Transverse colon (tissue), 4 donors: Measurements from ENCODE around the gene CNTN1.

Source experiments
- CTCF ChIP-seq, 5 experiments: fragments of 200-600 bp in 3 of 5; fragments of 450-650 bp in 2 of 5; sonication (generic) in 3 of 5; IDR thresholded peaks; 1 replicate in 2 of 5; 2 replicates in 3 of 5; pipeline ENCODE4 v1.5.1; 2016 to 2017; ENCODE audit warnings: antibody characterized with exemption in 5 of 5, inconsistent platforms in 3 of 5, mild to moderate bottlenecking in 2 of 5, moderate library complexity in 1 of 5
- EP300 ChIP-seq: sonication (generic); formaldehyde crosslinking; IDR thresholded peaks from one replicate; pipeline ENCODE4 v1.6.1; 2017; ENCODE audit warnings: antibody characterized with exemption, low read depth
- POLR2AphosphoS5 ChIP-seq, 3 donors: sonication (generic); formaldehyde crosslinking; IDR thresholded peaks; one replicate each; pipeline ENCODE4 v1.6.1; 2016; ENCODE audit warnings: antibody characterized with exemption in 3 of 3

GRCh38 chr12:40745386-40745785, 53.1 kb downstream of the CNTN1 start:
- TF ChIP-seq CTCF (IDR thresholded peaks at IDR 0.05) (no peak), POLR2AphosphoS5 (IDR thresholded peaks at IDR 0.05) (no peak), EP300 (no peak)
